ENCODE data around the gene GREB1. TPM values are rescaled to one million over a fixed set of nuclear protein-coding genes. Genes with fewer than 3 reads are reported as not detected.

The GREB1 gene
- total RNA-seq, 2 donors from 2014 or later = 7.4 to 15.4 TPM

DNA sequence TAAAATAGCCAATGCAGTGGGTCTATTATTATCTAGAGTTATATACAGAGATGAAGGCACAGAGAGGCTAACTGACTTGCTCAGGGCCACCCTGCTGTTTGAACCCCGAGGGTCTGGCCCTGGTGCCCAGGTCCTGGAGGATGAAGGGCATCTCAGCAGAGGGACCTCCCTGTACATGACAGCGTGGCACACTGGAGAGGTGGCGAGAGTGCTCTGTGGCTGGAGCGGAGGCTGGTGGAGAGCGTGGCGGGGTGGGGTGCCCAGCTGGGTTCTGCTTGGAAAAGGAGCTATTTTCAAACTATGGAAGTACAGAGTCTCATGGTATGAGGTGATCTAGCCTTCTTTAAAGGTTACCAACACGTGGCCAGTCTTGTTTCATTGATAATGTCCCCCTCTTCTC, 35.8 kb downstream of the GREB1 start:
- peak; percentile 48 for DNase-seq (ENCODE audit: low spot score)
- intact Hi-C loops (cut with DNase I) = no loop called here

DNA sequence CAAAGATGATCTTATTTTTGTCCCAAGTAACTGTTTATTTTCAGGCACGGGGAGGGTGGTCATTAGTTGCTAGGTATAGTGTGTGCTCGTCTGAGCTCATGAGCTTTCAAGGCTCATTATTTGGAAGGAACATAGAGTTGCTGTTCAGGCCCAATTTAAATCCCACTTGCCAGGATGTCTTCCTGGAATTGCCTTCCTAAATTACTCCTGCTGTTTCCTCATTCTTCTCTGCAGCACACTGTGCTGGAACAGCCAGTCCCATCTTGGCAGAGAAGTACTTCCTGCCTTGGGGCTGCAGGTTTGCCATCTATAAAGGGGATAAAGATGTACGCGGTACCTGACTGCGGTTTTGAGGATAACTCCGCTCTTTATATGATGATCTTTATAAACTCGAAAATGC, 37.3 kb downstream of the GREB1 start:
- intact Hi-C loops (cut with DNase I) = no loop called here
- peak; percentile 46 for DNase-seq (ENCODE audit: low spot score)

DNA sequence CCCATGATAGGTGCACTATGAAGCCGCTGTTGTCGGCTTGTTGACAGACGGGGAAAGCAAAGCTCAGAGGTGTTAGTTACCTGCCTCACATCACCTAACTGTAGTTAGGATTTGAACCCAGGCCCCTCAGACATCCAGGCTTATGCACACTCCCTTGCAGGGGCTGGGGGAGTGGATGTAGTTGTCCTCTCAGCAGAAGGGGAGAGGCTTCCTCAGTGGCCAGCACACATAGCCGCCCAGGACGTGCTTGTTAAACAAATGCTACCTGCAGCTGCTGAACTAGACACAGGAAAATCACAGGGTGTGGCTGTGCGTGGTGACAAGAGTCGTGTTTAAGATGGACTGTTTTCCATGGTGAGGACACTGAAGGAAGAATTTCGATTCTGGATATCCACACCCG, 39.2 kb downstream of the GREB1 start:
- intact Hi-C loops (cut with DNase I) = no loop called here
- peak; percentile 37 for DNase-seq (ENCODE audit: low spot score)

DNA sequence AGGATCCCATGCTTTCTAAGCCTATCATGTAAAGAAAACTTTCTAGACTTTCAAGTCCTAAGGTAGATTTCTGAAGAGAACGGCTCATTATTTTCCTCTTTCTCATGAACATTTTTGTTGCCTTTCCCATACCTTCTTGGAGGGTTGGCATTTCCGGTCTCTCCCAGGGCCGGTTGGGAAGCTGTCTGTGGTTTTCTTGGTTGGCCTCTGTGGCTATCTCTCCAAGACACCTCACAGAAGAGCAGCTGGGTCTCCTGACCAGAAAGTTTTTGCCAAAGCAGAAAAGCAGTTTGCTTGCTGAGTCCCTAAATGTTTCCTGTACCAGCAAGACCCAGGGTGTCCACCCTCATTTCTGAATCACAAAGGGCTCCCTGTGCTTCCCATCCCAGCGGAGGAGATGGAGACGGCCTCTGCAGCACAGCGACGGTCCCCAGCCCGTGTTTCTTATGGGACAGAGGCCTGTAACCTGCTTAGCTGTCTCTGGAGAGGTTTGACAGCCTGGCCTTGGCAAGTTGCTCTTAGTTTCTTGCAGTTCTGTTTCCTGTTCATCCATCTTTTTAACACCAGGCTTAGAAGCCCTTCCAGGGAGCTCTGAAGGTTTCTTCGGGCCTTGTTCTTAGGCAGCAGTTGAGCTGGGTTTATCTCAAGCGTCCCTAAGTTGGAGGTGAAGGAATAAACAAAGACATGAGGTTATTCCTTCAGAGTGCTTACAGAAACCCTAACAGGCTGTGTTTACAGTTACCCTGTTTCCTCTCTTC, 39.8 kb downstream of the GREB1 start:
- intact Hi-C loops (cut with DNase I) = no loop called here
- DNase-seq (ENCODE audit: low spot score) = peak; percentile 75

DNA sequence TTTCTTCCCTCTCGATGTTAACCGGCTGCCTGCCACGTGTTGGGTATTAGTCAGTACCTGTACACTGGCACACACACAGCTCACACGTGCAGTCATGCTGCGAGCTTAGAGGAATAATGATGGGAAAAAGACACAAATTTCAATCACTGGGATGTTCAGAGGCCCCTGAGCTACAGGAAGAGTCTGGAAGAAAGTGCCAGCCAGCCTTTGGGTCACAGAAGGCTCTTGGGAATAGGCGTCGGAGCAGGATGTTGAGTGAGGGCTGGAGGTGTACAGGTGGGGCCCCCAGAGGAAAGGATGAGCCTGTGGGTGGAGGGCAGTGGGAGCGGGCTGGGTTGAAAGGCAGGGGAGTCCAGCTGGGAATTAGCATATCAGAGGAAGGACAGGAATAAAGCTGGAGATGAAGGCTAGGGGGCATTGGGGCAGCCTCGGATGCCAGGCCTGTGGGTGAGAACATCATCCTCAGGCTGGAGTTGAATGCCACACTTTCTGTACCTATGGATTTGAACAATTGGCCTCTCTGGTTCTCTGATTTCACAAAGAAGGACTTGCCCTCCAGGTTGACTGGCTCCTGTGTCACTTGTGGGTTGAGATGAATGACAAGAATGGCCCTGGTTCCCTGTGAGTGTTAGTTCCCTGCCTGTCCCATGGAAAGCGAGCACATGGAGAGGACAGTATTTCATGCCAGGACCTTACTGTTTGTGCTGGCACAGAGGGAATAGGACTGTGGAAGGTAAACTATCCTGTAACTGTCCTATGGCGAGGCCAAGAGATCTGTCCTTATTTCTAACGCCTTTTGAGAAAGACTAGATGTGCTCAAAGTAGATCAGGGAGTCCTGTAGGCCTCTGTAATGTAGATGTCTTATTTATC, 40.6 kb downstream of the GREB1 start:
- intact Hi-C loops (cut with DNase I) = no loop called here
- DNase-seq (ENCODE audit: low spot score) = peak; percentile 71

DNA sequence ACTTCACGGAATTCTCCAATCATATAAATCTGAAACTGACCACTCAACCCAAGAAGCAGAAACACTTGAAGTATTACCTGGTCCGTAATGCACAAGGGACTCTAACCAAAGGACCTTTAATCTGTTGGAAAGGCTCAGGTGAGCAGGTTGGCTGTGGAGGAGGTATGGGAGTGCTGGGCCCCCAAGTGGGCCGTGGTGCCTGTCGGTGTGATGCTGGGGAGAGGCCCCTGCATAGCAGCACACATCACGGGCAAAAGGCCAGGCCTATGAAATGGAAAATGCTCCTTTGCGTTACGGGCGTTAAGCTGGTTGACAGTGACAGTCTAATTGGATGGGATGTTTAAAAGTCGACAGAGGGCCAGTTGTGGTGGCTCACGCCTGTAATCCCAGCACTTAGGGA, 42.6 kb downstream of the GREB1 start:
- DNase-seq (ENCODE audit: low spot score) = peak; percentile 47
- intact Hi-C loops (cut with DNase I) = loop anchor here in 1 of 2 donors (1.0 kb wide), 1 partner anchor 32 kb away; no protein-coding TSS in a partner anchor

DNA sequence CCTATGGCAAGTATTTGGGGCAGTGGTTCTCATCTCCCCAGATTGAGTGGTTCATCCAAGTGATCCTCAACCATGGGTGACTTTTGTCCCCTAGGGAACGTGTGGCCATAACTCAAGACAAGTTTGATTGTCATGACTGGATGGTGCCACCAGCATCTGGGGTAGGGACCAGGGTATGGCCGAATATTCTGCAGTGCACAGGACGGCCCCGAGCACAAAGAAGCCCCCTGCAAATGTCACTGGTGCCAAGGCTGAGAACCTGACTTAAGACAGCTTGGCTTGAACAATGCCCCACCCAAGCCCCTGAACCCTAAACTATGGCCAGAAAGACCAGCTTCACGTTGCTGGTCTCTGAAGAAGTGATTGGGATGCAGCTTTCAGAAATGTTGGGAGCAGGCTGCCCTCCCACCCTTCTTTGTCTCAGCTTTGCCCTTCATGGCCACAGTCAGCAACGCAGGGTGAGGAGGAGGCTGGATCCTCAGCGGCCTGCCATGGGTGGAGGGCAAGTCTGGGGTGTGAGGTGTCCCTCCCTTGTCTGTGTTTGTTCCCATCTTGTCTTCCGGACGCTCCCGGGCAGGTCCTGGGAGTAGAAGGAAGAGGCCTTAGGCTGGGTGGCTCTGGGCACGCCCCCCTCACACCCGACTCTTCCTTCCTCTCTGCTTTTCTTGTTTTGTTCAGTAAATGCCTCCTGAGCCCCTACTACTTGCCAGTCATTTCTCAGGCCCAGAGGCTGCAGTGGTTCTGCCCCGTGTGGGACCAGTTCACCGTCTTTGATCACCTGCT, 43.4 kb downstream of the GREB1 start:
- intact Hi-C loops (cut with DNase I) = no loop called here
- peak; percentile 81 for DNase-seq (ENCODE audit: low spot score)

DNA sequence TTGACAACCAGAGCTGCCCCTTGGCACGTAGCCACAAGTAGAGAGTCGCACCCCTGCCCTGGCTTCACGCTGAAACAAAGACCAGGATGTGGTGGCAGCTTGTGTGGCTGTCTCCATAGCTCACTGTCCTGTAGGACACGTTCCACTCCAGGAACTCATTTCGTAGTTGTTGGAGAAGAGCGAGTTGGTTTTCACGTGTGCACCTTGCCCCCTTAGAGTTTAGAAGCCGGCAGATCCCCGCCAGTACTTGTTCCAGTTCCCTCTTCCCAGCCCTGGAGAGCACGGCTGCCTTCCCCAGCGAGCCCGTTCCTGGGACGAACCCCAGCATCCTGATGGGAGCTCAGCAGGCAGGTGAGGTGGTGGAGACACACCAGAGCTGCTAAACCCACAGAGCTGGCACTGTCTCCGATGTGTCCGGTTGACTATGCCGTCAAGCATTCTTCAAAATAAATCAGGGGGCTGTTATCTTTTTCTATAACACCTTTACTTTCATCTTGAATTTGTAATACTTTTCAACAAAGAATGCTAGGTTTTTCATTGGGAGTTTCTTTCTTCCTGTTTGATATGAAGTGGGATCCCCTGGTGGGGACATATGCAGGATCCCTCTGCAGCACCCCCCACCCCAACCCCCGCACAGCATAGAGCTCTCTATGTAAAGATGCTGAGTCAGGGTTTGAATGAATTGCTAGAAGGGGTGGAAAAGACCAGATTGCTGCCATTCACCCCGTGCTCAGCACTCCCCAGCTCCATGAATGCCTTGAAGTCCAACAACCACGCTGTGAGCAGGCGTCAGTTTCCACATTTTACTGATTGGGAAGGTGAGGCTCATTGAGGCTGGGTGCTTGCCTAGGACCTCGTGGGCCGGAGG, 44.5 kb downstream of the GREB1 start:
- intact Hi-C loops (cut with DNase I) = no loop called here
- peak; percentile 63 for DNase-seq (ENCODE audit: low spot score)

DNA sequence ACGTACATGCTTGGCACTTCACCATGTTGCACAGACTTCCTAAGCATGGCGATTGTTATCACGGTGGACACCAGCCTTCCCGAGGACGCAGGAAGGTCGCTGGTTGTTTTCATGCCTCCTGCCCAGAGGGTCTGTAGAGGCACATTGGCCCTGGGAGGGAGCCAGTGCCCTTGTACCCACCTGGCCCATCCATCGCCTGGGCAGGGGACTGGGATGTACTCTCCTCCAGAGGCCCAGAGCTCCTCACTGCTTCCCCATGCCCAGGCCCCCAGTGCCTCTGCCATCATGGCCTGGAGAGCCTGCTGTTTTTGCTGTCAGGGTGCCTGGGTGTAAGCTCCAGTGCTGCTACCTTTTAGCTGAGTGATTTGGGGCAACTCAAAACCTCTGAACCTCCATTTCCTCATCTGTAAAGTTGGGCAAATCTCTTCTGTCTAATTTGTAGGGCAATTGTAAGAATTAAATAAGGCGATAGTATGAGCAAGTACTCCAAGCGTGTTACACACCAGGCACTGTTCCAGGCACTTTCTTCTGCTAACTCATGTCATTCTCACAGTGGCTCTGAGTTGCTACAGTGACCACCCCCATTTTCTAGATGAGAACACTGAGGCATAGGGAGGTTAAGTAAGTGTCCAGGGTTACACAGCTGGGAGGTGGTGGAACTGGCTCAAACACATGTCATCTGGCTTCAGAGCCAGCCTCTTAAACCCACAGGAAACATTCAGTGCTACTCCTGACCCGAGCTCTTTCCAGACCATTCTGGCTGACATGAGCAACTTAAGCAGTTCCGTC, 45.3 kb downstream of the GREB1 start:
- peak; percentile 55 for DNase-seq (ENCODE audit: low spot score)
- intact Hi-C loops (cut with DNase I) = no loop called here

DNA sequence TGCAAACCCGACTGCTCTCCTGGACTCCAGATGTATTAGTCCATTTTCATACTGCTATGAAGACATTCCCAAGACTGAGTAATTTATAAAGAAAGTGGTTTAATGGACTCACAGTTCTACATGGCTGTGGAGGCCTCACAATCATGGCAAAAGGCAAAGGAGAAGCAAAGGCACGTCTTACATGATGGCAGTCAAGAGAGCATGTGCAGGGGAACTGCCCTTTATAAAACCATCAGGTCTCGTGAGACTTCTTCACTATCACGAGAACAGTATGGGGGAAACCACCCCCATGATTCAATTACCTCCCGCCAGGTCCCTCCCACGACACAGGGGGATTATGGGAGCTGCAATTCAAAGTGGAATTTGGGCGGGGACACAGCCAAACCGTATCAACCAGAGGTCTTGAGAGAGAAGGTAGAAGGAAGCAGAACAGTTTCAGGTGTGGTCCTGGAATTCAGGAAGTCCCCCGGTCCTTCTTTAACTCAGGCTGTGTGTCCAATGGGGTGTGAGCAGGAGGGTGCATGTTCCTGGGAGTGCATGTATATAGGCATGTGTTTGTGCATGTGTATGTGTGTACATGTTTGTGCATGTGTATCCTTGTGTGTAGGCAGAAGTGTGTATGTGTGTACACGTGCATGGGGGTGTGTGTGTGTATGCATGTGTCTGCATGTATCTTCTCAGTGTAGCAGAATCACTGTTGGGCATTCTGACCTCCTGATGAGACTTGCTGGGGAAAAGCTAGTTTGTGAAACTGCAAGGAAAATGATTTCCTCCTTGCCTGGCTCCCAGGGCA, 46.2 kb downstream of the GREB1 start:
- intact Hi-C loops (cut with DNase I) = loop anchor here in 1 of 2 donors (5.0 kb wide), 1 partner anchor 748 kb away; no protein-coding TSS in a partner anchor
- peak; percentile 32 for DNase-seq (ENCODE audit: low spot score)

DNA sequence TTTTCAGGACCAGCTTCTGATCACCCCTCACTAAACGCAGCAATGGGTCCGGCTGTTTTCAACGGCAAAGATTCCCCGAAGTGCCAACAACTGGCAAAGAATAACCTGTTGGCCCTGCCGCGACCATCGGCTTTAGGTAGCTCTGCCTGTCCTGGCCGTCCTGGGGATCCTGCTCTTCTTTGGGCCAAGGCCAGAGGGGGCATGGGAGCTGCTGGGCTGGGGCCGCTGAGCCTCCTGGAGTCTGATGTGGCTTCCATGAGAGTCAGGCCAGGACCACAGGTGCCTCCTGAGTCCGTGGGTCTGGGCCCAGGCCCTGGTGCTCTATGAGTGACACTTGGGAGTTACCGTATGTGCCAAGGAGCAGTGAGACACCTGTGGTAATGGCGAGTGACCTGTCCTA, 46.9 kb downstream of the GREB1 start:
- intact Hi-C loops (cut with DNase I) = loop anchor here in 1 of 2 donors (5.0 kb wide), 1 partner anchor 748 kb away; no protein-coding TSS in a partner anchor
- DNase-seq (ENCODE audit: low spot score) = no peak

DNA sequence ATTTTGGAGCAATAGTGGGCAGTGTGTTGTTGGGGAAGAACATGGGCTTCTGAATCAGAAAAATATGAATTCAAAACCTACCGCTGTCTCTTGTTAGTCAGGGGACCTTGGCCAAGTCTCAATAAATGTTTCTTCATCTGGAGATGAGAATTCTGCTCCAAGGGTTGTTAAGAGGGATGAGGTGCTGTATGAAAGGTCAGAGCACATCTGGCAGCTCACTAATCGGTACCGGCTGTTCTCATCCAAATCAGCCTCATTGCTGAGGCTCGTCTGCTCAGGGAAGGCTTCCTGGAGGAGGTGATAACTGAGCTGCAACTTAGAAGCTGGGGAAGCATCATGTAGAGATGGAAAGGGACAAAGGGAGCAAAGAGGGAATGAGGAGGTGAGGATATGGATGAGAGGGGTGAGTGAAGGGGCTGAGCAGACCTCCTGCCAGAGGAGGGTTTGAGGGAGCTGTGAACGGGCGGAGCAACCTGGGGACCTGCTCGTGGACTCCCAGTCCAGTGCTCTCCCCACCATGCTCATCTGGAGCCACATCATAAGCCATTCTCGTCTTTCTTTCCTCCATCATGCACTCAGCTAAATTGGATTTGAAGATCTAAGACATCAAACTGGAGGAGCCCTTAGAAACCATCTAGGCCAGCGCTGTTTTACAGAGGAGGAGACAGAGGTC, 47.4 kb downstream of the GREB1 start:
- DNase-seq (ENCODE audit: low spot score) = no peak
- intact Hi-C loops (cut with DNase I) = loop anchor here in 1 of 2 donors (5.0 kb wide), 1 partner anchor 749 kb away; no protein-coding TSS in a partner anchor

DNA sequence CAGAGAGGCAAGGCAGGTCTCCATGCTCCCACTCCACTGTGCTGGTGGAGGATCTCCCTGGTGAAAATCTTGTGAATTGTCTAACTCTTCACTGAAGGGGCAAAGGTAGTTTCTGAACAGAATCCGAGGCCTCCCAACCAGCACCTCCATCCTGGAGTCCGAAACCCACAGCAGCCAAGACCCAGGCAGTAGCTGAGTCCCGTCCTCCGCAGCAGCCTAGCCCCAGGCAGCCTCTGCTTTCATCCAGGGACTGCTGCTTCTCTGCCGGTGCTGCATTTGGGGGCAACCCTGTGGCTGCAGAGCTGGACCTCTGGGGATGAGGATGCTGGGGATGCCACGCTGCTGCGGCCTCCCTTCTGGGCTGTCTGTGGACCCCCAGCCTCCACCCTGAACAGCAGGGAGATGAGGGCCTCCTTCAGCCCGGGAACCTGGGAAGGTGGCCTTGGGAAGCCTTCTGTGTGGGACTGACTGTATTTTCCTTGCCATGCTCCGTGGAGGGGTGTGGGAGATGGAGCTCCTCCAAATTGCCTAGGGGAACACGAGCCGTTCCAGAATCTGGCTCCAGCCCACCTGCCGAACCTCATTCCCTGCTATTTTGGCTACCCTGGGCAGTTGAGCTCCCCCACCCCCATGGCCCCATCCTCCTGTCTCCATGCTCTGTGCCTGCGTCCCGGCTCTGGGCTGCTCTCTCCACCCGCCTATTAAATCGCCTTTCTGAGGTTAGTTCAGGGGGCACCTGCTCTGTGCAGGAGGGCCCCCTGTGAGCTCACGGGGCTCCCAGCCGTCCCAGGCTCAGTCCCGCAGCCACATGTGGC, 48.2 kb downstream of the GREB1 start:
- intact Hi-C loops (cut with DNase I) = loop anchor here in 1 of 2 donors (5.0 kb wide), 1 partner anchor 750 kb away; no protein-coding TSS in a partner anchor
- no peak for DNase-seq (ENCODE audit: low spot score)

DNA sequence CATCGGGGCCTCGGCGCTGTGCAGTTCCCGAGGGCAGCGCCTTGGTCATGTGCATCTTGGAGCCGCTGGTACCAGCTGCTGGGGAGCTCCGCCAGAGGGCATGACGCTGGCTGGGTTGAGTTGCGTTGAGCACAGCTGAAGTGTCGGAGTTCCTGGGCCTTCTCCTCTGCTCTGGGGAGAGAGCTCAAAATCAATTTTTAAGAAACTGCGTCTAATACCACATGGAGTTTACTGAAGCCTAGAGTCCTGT, 48.7 kb downstream of the GREB1 start:
- DNase-seq (ENCODE audit: low spot score) = no peak

DNA sequence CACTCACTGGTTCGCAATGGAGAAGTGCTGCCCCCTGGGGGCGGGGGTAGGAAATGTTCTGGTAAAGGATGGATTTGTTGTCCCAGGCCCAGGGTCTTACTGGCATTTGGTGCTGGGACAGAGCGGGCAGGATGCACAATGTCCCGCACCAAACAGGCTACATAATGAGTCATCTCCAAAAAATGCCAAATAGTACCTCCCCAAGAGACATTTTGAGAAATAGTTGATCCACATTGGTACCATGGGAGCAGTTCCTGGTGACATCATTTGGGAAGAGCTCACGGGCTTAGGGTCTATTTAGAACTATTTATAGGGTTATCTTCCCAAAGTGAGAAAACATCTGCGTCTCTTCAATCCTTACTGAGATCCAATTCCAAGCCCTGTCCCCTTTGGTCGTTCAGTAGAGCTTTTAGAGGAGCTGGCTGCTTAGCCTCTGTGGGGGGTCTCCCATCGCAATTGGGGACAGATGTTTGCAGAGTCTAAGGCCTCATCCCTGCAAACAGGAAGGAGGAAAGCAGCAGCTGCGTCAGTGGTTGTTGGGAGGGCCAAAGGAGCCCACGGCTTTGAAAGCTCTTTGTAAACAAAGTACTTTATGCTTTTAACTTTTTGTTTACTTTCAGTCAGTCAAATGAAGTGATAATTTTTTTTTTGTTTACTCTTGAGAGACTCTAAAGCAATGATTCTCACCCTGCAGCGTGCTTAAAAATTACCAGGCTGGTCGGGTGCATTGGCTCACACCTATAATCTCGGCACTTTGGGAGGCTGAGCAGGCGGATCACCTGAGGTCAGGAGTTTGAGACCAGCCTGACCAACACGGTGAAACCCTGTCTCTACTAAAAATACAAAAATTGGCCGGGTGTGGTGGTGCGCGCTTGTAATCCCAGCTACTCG, 49.3 kb downstream of the GREB1 start:
- intact Hi-C loops (cut with DNase I) = loop anchor here in 1 of 2 donors (5.0 kb wide), 1 partner anchor 751 kb away; no protein-coding TSS in a partner anchor
- peak; percentile 89 for DNase-seq (ENCODE audit: low spot score)

More for the DNA sequence above, 48.7 kb downstream of the GREB1 start:
- intact Hi-C loops (cut with DNase I) = loop anchor here in 1 of 2 donors (5.0 kb wide), 1 partner anchor 750 kb away; no protein-coding TSS in a partner anchor
